Thoracic aorta (tissue), 2 donors: Measurements from ENCODE around the gene BABAM1. TPM values are rescaled to one million over a fixed set of nuclear protein-coding genes. Genes with fewer than 3 reads are reported as not detected.

ENCODE experiments used
- ATAC-seq: fragments of 150-250 bp; one replicate; pipeline ENCODE4 v1.8.0; 2017; ENCODE audit warnings: low read depth; ENCODE audit not compliant: insufficient number of reproducible peaks, low FRiP score
- DNase-seq: peaks from one replicate; pipeline ENCODE4 v3.0.0-alpha.2; 2020; ENCODE audit warnings: low spot score
- H3K27ac ChIP-seq, 2 donors: fragments of 200-600 bp; sonication (generic); 1 replicate in 1 of 2; 2 replicates in 1 of 2; pipeline ENCODE4 v1.5.1; 2016; ENCODE audit warnings: mild to moderate bottlenecking in 2 of 2, moderate library complexity in 2 of 2
- H3K27me3 ChIP-seq: fragments of 200-600 bp; sonication (generic); replicated peaks from 2 replicates; pipeline ENCODE4 v1.6.0; 2016; ENCODE audit warnings: mild to moderate bottlenecking; ENCODE audit not compliant: insufficient read depth
- H3K36me3 ChIP-seq: fragments of 200-600 bp; sonication (generic); one replicate; pipeline ENCODE4 v1.5.1; 2016
- H3K4me1 ChIP-seq, 2 donors: fragments of 200-600 bp; sonication (generic); 1 replicate in 1 of 2; 2 replicates in 1 of 2; pipeline versions ENCODE4 v1.5.1 to v1.6.0; 2016; ENCODE audit warnings: low read depth in 2 of 2, mild to moderate bottlenecking in 1 of 2; ENCODE audit not compliant: control insufficient read depth in 1 of 2
- H3K4me3 ChIP-seq: fragments of 200-600 bp; sonication (generic); 2 replicates; pipeline ENCODE4 v1.5.1; 2016; ENCODE audit warnings: mild to moderate bottlenecking
- H3K9me3 ChIP-seq: fragments of 200-600 bp; sonication (generic); 2 replicates; pipeline ENCODE4 v1.5.1; 2016
- CTCF ChIP-seq: fragments of 200-600 bp; sonication (generic); IDR thresholded peaks from one replicate; pipeline ENCODE4 v1.5.1; 2019; ENCODE audit warnings: antibody characterized with exemption
- total RNA-seq, 2 donors: library from RNA; depleted of rRNA; stranded (reverse); fragments of >200 nt; gene quantifications; one replicate each; pipeline versions ENCODE4 v1.1.0 to v1.2.3, GENCODE V29; 2016

BABAM1 gene
- total RNA-seq, 2 donors from 2014 or later, result 55.2 to 87.2 TPM

- no peaks in the 10 kb centered on the region for H3K27me3 ChIP-seq
- H3K27ac ChIP-seq, result no peak overlapping the region
- no peaks in the 10 kb centered on the region for H3K9me3 ChIP-seq
- peaks cover 7 to 14% of the 10 kb centered on the region in 2 donors for H3K4me1 ChIP-seq
- H3K36me3 ChIP-seq, result peaks cover 7% of the 10 kb centered on the region
- H3K4me3 ChIP-seq, result no peak overlapping the region
- no peak for ATAC-seq
- TF ChIP-seq CTCF, result no peak
- DNase-seq, result no peak
Observed at GRCh38 chr19:17283504-17283996, 16.3 kb downstream of the BABAM1 start.

- Histone ChIP-seq H3K27me3 (no peaks in the 10 kb centered on the region), H3K27ac (no peak overlapping the region), H3K4me3 (no peak overlapping the region), H3K9me3 (no peaks in the 10 kb centered on the region), H3K36me3 (no peaks in the 10 kb centered on the region), H3K4me1 (peaks cover 7 to 14% of the 10 kb centered on the region in 2 donors)
- TF ChIP-seq CTCF, result no peak
- DNase-seq (no peak), ATAC-seq (no peak)
Observed at GRCh38 chr19:17285415-17286135, 18.3 kb downstream of the BABAM1 start.

- no peaks in the 10 kb centered on the region for H3K27me3 ChIP-seq
- H3K9me3 ChIP-seq, result no peaks in the 10 kb centered on the region
- no peak overlapping the region for H3K4me3 ChIP-seq
- TF ChIP-seq CTCF, result no peak
- no peak for ATAC-seq
- no peak for DNase-seq
- H3K4me1 ChIP-seq, result peaks cover 7 to 14% of the 10 kb centered on the region in 2 donors
- H3K36me3 ChIP-seq, result no peaks in the 10 kb centered on the region
- no peak overlapping the region for H3K27ac ChIP-seq
Observed at GRCh38 chr19:17286263-17286662, 19.0 kb downstream of the BABAM1 start.

GRCh38 chr19:17286752-17287151 is 19.5 kb downstream of the BABAM1 start:
- no peak for TF ChIP-seq CTCF
- Histone ChIP-seq H3K9me3 (no peaks in the 10 kb centered on the region), H3K36me3 (no peaks in the 10 kb centered on the region), H3K27ac (no peak overlapping the region), H3K4me1 (peaks cover 7 to 10% of the 10 kb centered on the region in 2 donors), H3K4me3 (no peak overlapping the region), H3K27me3 (no peaks in the 10 kb centered on the region)
- DNase-seq (no peak), ATAC-seq (no peak)

GRCh38 chr19:17289489-17289888 is 22.2 kb downstream of the BABAM1 start:
- no peaks in the 10 kb centered on the region for H3K27me3 ChIP-seq
- no peak overlapping the region for H3K4me3 ChIP-seq
- DNase-seq (no peak), ATAC-seq (no peak)
- H3K4me1 ChIP-seq, result peaks cover 0 to 5% of the 10 kb centered on the region in 2 donors
- H3K27ac ChIP-seq, result no peak overlapping the region
- H3K9me3 ChIP-seq, result no peaks in the 10 kb centered on the region
- no peaks in the 10 kb centered on the region for H3K36me3 ChIP-seq
- TF ChIP-seq CTCF, result no peak
